Neural progenitor cell (in vitro differentiated cells): Measurements from ENCODE around the gene MAN1A1.

ENCODE experiments used
- EZH2phosphoT487 ChIP-seq: fragments of 200-600 bp; sonication (generic); IDR thresholded peaks from 2 replicates; pipeline ENCODE4 v1.6.1; 2017; ENCODE audit warnings: antibody characterized with exemption
- TF ChIP-seq, protein P1 (sequence below): fragments of 200-600 bp; sonication (generic); IDR thresholded peaks from 2 replicates; pipeline ENCODE4 v1.5.1; 2017; ENCODE audit warnings: antibody characterized with exemption, mild to moderate bottlenecking

DNA sequence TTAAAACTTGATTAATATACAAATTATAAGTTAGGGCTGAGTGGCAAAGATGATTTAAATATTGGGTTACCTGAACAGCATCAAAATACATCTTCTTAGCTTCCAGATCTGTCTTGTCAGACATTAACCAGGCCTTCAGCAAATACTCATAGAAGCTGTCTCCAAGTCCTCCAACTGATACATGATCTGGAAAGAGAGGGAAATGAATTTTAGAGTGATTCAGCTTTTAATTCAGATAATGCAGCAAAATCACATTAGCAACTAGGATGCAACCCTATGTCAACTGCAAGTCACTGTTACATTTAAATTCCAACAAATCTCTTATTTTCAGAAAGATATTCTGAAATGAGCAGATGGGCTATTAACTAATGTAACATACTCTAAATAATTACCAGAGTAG is 155.9 kb downstream of the MAN1A1 start:
- TF ChIP-seq, protein P1, sequence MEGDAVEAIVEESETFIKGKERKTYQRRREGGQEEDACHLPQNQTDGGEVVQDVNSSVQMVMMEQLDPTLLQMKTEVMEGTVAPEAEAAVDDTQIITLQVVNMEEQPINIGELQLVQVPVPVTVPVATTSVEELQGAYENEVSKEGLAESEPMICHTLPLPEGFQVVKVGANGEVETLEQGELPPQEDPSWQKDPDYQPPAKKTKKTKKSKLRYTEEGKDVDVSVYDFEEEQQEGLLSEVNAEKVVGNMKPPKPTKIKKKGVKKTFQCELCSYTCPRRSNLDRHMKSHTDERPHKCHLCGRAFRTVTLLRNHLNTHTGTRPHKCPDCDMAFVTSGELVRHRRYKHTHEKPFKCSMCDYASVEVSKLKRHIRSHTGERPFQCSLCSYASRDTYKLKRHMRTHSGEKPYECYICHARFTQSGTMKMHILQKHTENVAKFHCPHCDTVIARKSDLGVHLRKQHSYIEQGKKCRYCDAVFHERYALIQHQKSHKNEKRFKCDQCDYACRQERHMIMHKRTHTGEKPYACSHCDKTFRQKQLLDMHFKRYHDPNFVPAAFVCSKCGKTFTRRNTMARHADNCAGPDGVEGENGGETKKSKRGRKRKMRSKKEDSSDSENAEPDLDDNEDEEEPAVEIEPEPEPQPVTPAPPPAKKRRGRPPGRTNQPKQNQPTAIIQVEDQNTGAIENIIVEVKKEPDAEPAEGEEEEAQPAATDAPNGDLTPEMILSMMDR = no peak
- TF ChIP-seq EZH2phosphoT487 = no peak
